Chondrocyte (in vitro differentiated cells): ENCODE measurements around the gene DHRSX. TPM values are rescaled to one million over a fixed set of nuclear protein-coding genes. Genes with fewer than 3 reads are reported as not detected.
"Not testable (repeated sequence)": the region's sequence is repeated elsewhere in the genome, so short reads cannot be mapped to it uniquely, and the experiment has no call there.

ENCODE experiments used
- DNase-seq: peaks from one replicate; pipeline ENCODE4 v3.0.0; 2021; ENCODE audit warnings: mixed read lengths, low spot score
- H3K27ac Mint-ChIP-seq: one replicate; pipeline ENCODE4 v1.8.0; 2021; ENCODE audit warnings: mild to moderate bottlenecking, moderate library complexity, mixed read lengths; ENCODE audit not compliant: unreplicated experiment
- H3K27me3 Mint-ChIP-seq: 2 replicates; pipeline ENCODE4 v1.8.0; 2021; ENCODE audit warnings: low read depth, mixed read lengths
- H3K36me3 Mint-ChIP-seq: 2 replicates; pipeline ENCODE4 v1.8.0; 2021; ENCODE audit warnings: low read depth, mixed read lengths
- H3K4me1 Mint-ChIP-seq: 2 replicates; pipeline ENCODE4 v1.8.0; 2021; ENCODE audit warnings: low read depth, mild to moderate bottlenecking, mixed read lengths
- H3K4me3 Mint-ChIP-seq: one replicate; pipeline ENCODE4 v1.8.0; 2021; ENCODE audit warnings: mild to moderate bottlenecking, moderate library complexity, mixed read lengths; ENCODE audit not compliant: unreplicated experiment
- H3K9me3 Mint-ChIP-seq: 2 replicates; pipeline ENCODE4 v1.8.0; 2021; ENCODE audit warnings: low read depth, mixed read lengths
- total RNA-seq: library from RNA; stranded (reverse); gene quantifications from 3 replicates; pipeline ENCODE4 v1.2.1, GENCODE V29; 2021
- TF ChIP-seq, protein P1 (sequence below): fragments of 200-600 bp; sonication (generic); IDR thresholded peaks from 2 replicates; pipeline ENCODE4 v1.5.0; 2021; ENCODE audit warnings: antibody characterized with exemption, mild to moderate bottlenecking, moderate library complexity

The DHRSX gene
- total RNA-seq, 1 donor from 2014 or later, result 35.2 TPM

DNA sequence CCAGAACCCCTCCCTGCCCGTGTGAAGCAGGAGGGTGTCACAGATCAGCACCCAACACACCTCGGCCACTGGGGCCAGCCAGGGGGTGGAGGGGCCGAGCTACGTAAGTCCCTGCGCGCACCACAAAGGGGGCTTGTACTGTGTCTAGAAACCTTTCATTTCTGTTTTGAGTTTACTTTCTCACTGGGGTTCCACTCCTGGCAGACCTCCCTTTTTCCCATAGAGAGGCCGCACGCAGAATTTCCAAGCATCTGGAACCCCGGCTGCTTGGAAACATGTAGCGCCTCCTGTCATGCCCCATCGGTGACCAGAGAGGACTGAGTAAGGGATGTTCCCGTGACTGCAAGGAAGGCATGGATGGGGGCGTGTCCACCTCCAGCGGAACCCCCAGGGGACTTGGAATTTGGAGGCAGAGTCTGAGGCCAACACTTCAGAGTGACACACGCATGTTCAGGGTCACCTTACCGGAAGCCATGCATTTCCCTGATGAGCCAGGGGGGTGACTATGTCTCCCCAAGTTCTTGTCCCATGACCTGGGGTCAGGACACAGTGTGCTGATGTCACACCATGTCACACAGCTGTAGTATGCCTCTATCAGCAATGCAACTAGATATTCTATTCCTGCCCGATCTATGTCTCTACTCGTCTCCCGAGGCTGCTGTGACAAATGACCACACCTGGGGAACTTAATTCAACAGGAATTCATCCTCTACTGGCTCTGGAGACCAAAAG is 105.3 kb downstream of the DHRSX start:
- TF ChIP-seq, protein P1, sequence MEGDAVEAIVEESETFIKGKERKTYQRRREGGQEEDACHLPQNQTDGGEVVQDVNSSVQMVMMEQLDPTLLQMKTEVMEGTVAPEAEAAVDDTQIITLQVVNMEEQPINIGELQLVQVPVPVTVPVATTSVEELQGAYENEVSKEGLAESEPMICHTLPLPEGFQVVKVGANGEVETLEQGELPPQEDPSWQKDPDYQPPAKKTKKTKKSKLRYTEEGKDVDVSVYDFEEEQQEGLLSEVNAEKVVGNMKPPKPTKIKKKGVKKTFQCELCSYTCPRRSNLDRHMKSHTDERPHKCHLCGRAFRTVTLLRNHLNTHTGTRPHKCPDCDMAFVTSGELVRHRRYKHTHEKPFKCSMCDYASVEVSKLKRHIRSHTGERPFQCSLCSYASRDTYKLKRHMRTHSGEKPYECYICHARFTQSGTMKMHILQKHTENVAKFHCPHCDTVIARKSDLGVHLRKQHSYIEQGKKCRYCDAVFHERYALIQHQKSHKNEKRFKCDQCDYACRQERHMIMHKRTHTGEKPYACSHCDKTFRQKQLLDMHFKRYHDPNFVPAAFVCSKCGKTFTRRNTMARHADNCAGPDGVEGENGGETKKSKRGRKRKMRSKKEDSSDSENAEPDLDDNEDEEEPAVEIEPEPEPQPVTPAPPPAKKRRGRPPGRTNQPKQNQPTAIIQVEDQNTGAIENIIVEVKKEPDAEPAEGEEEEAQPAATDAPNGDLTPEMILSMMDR, result no peak
- Mint-ChIP-seq H3K27me3 (no peaks in the 10 kb centered on the region), H3K27ac (no peak overlapping the region), H3K36me3 (peaks cover 15% of the 10 kb centered on the region), H3K4me1 (peaks cover 23% of the 10 kb centered on the region), H3K9me3 (no peaks in the 10 kb centered on the region), H3K4me3 (no peak overlapping the region)
- DNase-seq, result no peak

DNA sequence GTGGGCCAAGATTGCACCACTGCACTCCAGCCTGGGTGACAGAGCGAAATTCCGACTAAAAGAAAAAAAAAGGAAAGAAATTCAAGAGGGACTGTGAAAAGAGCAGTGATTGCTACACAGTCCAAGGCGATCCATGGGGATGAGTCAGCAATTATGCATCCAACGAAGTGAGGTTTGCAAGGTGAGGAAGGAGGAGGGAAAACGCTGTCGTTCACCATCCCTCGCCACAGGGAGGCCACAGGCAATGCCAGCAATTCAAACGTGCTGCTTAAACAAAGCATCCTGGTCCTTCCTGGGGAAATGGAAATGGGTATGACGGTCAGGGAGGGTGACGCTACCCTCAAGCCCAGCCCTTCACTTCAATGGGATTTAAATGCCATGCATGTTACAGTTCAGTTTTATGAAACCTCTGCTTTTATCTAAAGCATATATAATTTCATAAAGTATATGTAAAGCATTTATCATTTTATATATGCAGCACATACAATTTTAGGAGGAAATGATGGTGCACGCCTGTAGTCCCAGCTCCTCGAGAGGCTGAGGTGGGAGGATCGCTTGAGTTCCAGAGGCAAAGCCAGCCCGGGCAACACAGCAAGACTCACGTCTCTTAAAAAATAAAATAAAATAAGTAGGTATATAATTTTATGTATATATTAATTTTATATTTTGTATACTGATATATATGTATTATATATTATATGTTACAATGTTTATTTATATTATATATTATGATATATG is 108.7 kb downstream of the DHRSX start:
- DNase-seq, result no peak
- no peak overlapping the region for H3K4me3 Mint-ChIP-seq

DNA sequence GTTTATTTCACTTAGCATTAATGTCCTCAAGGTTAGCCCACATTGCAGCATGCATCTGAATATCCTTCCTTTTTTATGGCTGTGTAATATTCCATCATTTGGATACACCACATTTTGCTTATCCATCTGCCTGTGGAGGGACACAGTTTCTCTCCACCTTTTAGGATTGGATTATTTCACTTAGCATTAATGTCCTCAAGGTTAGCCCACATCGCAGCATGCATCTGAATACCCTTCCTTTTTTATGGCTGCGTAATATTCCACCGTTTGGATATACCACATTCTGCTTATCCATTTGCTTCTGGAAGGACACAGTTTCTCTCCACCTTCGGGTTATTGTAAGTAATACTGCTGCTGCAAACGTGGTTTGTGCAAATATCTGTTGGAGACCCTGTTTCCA is 110.0 kb downstream of the DHRSX start:
- TF ChIP-seq, protein P1, result no peak
- Mint-ChIP-seq H3K9me3 (no peaks in the 10 kb centered on the region), H3K27ac (no peak overlapping the region), H3K4me3 (no peak overlapping the region), H3K27me3 (no peaks in the 10 kb centered on the region), H3K36me3 (peaks cover 19% of the 10 kb centered on the region), H3K4me1 (peaks cover 17% of the 10 kb centered on the region)
- DNase-seq, result no peak

More for the DNA sequence above, 108.7 kb downstream of the DHRSX start:
- Mint-ChIP-seq H3K27me3 (no peaks in the 10 kb centered on the region), H3K36me3 (peaks cover 19% of the 10 kb centered on the region), H3K9me3 (no peaks in the 10 kb centered on the region), H3K4me1 (peaks cover 19% of the 10 kb centered on the region), H3K27ac (peak overlapping the region; percentile 80)
- TF ChIP-seq, protein P1, result peak; percentile 40

- H3K27ac Mint-ChIP-seq, H3K9me3 Mint-ChIP-seq, H3K27me3 Mint-ChIP-seq, DNase-seq, H3K4me3 Mint-ChIP-seq: not testable (repeated sequence)
- H3K36me3 Mint-ChIP-seq, result peaks cover 18% of the 10 kb centered on the region
- H3K4me1 Mint-ChIP-seq, result peaks cover 17% of the 10 kb centered on the region
Observed at GRCh38 chrX:2389731-2390130, 111.0 kb downstream of the DHRSX start.

- Mint-ChIP-seq H3K27ac (no peak overlapping the region), H3K4me1 (peaks cover 17% of the 10 kb centered on the region), H3K9me3 (no peaks in the 10 kb centered on the region), H3K36me3 (peaks cover 18% of the 10 kb centered on the region), H3K27me3 (no peaks in the 10 kb centered on the region), H3K4me3 (no peak overlapping the region)
- no peak for DNase-seq
- TF ChIP-seq, protein P1, result no peak
Observed at GRCh38 chrX:2389324-2389723, 111.5 kb downstream of the DHRSX start.
